Stomach (tissue), 9 donors: ENCODE data around the gene SLC35G6. TPM values are rescaled to one million over a fixed set of nuclear protein-coding genes. Genes with fewer than 3 reads are reported as not detected.

Experiments used
- DNase-seq, 2 donors: peaks; one replicate each; pipeline versions ENCODE4 v3.0.0 to v3.0.0-alpha.2; 2013 to 2019
- H3K27ac ChIP-seq, 5 donors: fragments of 200-600 bp in 4 of 5; sonication (generic) in 4 of 5; one replicate each; pipeline ENCODE4 v1.5.1; 2013 to 2019; ENCODE audit warnings: mild to moderate bottlenecking in 1 of 5, moderate library complexity in 1 of 5
- H3K27me3 ChIP-seq, 3 donors: fragments of 200-600 bp; sonication (generic); one replicate each; pipeline ENCODE4 v1.5.1; 2017 to 2019; ENCODE audit warnings: mixed run types in 1 of 3
- H3K36me3 ChIP-seq, 4 donors: fragments of 200-600 bp; sonication (generic); 1 replicate in 3 of 4; 2 replicates in 1 of 4; pipeline ENCODE4 v1.5.1; 2016 to 2019
- H3K4me1 ChIP-seq, 4 donors: fragments of 200-600 bp; sonication (generic); one replicate each; pipeline ENCODE4 v1.5.1; 2016 to 2019
- H3K4me3 ChIP-seq, 4 donors: fragments of 200-600 bp; sonication (generic) in 3 of 4; one replicate each; pipeline ENCODE4 v1.5.1; 2016 to 2019; ENCODE audit warnings: mild to moderate bottlenecking in 1 of 4
- H3K9me3 ChIP-seq, 4 donors: fragments of 200-600 bp; sonication (generic); one replicate each; pipeline ENCODE4 v1.5.1; 2016 to 2019
- CTCF ChIP-seq, 7 experiments: fragments of 450-650 bp in 4 of 7; fragments of 200-600 bp in 3 of 7; sonication (generic) in 3 of 7; IDR thresholded peaks; one replicate each; pipeline ENCODE4 v1.5.1; 2016 to 2019; ENCODE audit warnings: antibody characterized with exemption in 7 of 7, control low read depth in 2 of 7, mild to moderate bottlenecking in 1 of 7
- EP300 ChIP-seq: sonication (generic); formaldehyde crosslinking; IDR thresholded peaks from one replicate; pipeline ENCODE4 v1.6.1; 2017; ENCODE audit warnings: antibody characterized with exemption
- POLR2A ChIP-seq, 4 donors: fragments of 450-650 bp; IDR thresholded peaks; one replicate each; pipeline ENCODE4 v1.6.1; 2016; ENCODE audit warnings: antibody characterized with exemption in 4 of 4, control low read depth in 2 of 4, mild to moderate bottlenecking in 1 of 4, moderate library complexity in 1 of 4
- POLR2AphosphoS5 ChIP-seq, 3 donors: sonication (generic); formaldehyde crosslinking; IDR thresholded peaks; one replicate each; pipeline ENCODE4 v1.6.1; 2016; ENCODE audit warnings: antibody characterized with exemption in 3 of 3
- WGBS, 5 donors: extraction: QIAGEN DNeasy Blood & Tissue Kit in 3 of 5; methylation state at CpG; one replicate each; pipeline versions ENCODE4 v1.1.5 to v1.1.7; 2013 to 2018; 5-methylcytosine and 5-hydroxymethylcytosine counted together
- intact Hi-C: fragments of 100-400 bp; cut with DNase I; formaldehyde crosslinking; loops from one replicate; pipeline ENCODE4 v1.15.1; 2023; ENCODE audit warnings: low total_unique reads
- polyA plus RNA-seq, 3 donors: library from polyadenylated mRNA; stranded (reverse); fragments of 200-250 nt; gene quantifications; one replicate each; pipeline ENCODE4 v1.2.3, GENCODE V29; 2013
- total RNA-seq, 5 donors: library from RNA; depleted of rRNA; stranded (reverse); fragments of >200 nt; gene quantifications; one replicate each; pipeline versions ENCODE4 v1.1.0 to v1.2.3, GENCODE V29; 2014 to 2016
- donor health status: healthy with polysubstance abuse.
- donor health status: Bipolar disorder and iron deficiency.
- donor health status: healthy.

Gene SLC35G6
- total and polyA plus RNA-seq, 8 donors: not detected

- Histone ChIP-seq H3K27me3 (peaks cover 11 to 88% (median 40%) of the 10 kb centered on the region in 3 donors), H3K4me3 (peak overlapping the region; percentile 47 to 62 (median 54)), H3K9me3 (no peaks in the 10 kb centered on the region), H3K27ac (peak overlapping the region; percentile 79 to 90 (median 84)), H3K4me1 (peaks cover 34 to 68% (median 63%) of the 10 kb centered on the region in 4 donors), H3K36me3 (no peaks in the 10 kb centered on the region)
- TF ChIP-seq POLR2AphosphoS5 (IDR thresholded peaks at IDR 0.05) (no peak), EP300 (no peak), CTCF (IDR thresholded peaks at IDR 0.05) (no peak), POLR2A (IDR thresholded peaks at IDR 0.05) (no peak)
- DNase-seq: no peak
- 30 to 68% (median 36%) methylated on average over 11 to 31 of the region's 31 CpGs for WGBS, 5 donors
- intact Hi-C loops: loop anchor here (5.0 kb wide), 1 partner anchor 40 kb away; the partner anchor contains the start of gene ZBTB4
Measured at GRCh38 chr17:7437369-7437863, 43.8 kb upstream of the SLC35G6 start.

DNA sequence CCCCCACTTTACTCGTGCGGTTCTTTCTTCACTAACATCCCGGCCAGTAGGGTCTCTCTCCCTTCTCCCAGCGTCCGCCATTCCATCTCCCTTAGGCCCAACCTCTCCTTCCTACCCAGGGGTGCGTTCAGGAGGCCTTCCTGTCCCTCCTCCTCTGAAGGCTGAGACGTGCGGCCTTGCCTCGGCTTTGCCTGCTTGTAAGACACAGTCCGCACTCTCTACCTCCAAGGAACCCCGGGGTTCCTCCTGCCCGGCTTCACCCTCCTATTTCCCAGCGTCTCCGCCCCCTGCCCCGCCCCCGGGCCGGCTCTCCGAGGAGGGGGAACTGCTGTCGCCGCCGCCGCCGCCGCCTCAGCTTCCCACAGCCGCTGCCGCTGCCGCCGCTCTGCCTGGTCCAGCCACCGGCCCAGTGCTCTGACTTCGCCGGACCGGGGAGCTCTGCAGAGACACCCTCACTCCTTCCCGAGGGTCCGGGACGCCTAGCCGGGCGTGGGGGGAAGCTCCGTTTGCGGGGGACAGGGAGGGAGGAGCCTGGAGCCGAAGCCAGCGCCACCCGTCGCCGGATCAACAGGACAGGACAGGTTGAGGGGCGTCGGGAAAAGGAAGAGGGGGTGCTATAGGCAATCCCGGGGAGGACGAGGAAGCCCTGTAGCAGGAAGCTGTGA is 43.2 kb upstream of the SLC35G6 start:
- H3K36me3 ChIP-seq: no peaks in the 10 kb centered on the region
- peaks cover 34 to 68% (median 63%) of the 10 kb centered on the region in 4 donors for H3K4me1 ChIP-seq
- H3K27me3 ChIP-seq: peaks cover 11 to 94% (median 40%) of the 10 kb centered on the region in 3 donors
- no peak for TF ChIP-seq POLR2AphosphoS5 (IDR thresholded peaks at IDR 0.05)
- TF ChIP-seq EP300: no peak
- TF ChIP-seq POLR2A (IDR thresholded peaks at IDR 0.05): no peak
- TF ChIP-seq CTCF (IDR thresholded peaks at IDR 0.05): no peak
- WGBS, 5 donors: 20 to 36% (median 23%) methylated on average over 24 to 48 of the region's 48 CpGs
- H3K4me3 ChIP-seq: peak overlapping the region; percentile 25 to 62 (median 46)
- intact Hi-C loops: loop anchor here (5.0 kb wide), 1 partner anchor 39 kb away; the partner anchor contains the start of gene ZBTB4
- peak overlapping the region in 2 of 5 donors; percentile 24 to 29 for H3K27ac ChIP-seq
- peak; percentile 53 to 87 for DNase-seq
- no peaks in the 10 kb centered on the region for H3K9me3 ChIP-seq

DNA sequence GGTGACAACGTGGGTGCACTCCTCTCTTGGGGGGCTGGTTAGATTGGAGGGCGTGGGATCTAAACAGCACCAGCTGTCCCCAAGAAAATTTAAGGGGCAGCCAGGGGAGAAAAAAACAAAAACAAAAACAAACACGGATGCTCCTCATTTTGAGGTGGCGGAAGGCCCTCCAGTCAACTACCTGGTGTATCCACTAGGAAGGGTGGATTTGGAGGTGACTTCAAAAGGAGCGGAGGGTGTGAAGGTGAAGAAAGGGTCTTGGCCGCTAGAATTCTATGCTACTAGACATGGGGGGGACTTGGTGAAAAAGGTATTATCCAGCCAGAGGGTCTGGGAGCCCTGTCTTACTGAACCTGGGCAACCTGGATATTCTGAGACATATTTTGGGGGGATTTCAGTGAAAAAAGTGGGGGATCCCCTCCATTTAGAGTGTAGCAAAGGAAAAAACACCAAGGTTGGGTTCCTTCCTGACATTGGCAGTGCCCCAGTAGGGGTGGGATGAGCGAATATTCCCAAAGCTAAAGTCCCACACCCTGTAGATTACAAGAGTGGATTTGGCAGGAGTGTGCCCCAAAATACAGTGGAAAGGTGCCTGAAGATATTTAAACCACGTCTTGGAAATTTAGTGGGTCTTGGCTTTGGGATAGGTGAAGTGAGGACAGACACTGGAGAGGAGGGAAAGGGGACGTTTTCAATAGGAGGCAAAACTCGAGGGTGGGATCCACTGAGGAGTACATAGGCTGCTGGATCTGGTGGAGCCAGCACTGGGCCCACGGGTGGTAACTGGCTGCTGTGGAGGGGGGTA is 42.4 kb upstream of the SLC35G6 start:
- Histone ChIP-seq H3K4me3 (peak overlapping the region; percentile 25 to 62 (median 46)), H3K27me3 (peaks cover 11 to 94% (median 40%) of the 10 kb centered on the region in 3 donors), H3K36me3 (no peaks in the 10 kb centered on the region), H3K27ac (peak overlapping the region in 1 of 5 donors; percentile 24), H3K4me1 (peaks cover 34 to 68% (median 63%) of the 10 kb centered on the region in 4 donors), H3K9me3 (no peaks in the 10 kb centered on the region)
- WGBS, 5 donors: 47 to 56% (median 54%) methylated on average over 11 of the region's 11 CpGs
- intact Hi-C loops: loop anchor here (5.0 kb wide), 1 partner anchor 38 kb away; the partner anchor contains the start of gene ZBTB4
- no peak for TF ChIP-seq CTCF (IDR thresholded peaks at IDR 0.05)
- no peak for TF ChIP-seq EP300
- TF ChIP-seq POLR2AphosphoS5 (IDR thresholded peaks at IDR 0.05): no peak
- TF ChIP-seq POLR2A (IDR thresholded peaks at IDR 0.05): no peak
- DNase-seq: no peak
